GM23338 (cell line): ENCODE results near the gene KCNJ4. TPM values are rescaled to one million over a fixed set of nuclear protein-coding genes. Genes with fewer than 3 reads are reported as not detected.

ENCODE experiments used
- CREB1 ChIP-seq: fragments of 250-450 bp; sonication (Bioruptor Pico); IDR thresholded peaks from 2 replicates; pipeline ENCODE4 v1.5.0; 2020; ENCODE audit warnings: low read depth, mild to moderate bottlenecking, moderate library complexity
- EZH2phosphoT487 ChIP-seq: fragments of 200-600 bp; sonication (generic); IDR thresholded peaks from one replicate; pipeline ENCODE4 v1.8.1; 2018; ENCODE audit warnings: antibody characterized with exemption; ENCODE audit not compliant: unreplicated experiment
- JUNB ChIP-seq: IDR thresholded peaks from one replicate; pipeline ENCODE4 v1.6.1; 2016; ENCODE audit warnings: antibody characterized with exemption; ENCODE audit not compliant: unreplicated experiment
- NANOG ChIP-seq: IDR thresholded peaks from 2 replicates; pipeline ENCODE4 v1.6.1; 2016; ENCODE audit warnings: antibody characterized with exemption, borderline replicate concordance
- STAT1 ChIP-seq: IDR thresholded peaks from one replicate; pipeline ENCODE4 v1.6.1; 2016; ENCODE audit warnings: antibody characterized with exemption; ENCODE audit not compliant: unreplicated experiment
- ZNF114 ChIP-seq: fragments of 250-450 bp; sonication (Bioruptor Pico); IDR thresholded peaks from 2 replicates; pipeline ENCODE4 v1.5.0; 2020; ENCODE audit warnings: mild to moderate bottlenecking, moderate library complexity
- ZNF331 ChIP-seq: fragments of 250-450 bp; sonication (Bioruptor Pico); IDR thresholded peaks from 2 replicates; pipeline ENCODE4 v1.5.0; 2020; ENCODE audit warnings: low read depth, mild to moderate bottlenecking, moderate library complexity
- polyA plus RNA-seq: library from polyadenylated mRNA; unstranded; fragments of >200 nt; fragmentation: Nextera tagmentation; extraction: Ambion mirVana; gene quantifications from 2 replicates; pipeline ENCODE4 v1.2.1, GENCODE V29; 2016
- total RNA-seq: library from RNA; depleted of rRNA; stranded (reverse); fragments of >200 nt; shearing (Covaris generic); gene quantifications from 2 replicates; pipeline ENCODE4 v1.2.3, GENCODE V29; 2014
- TF ChIP-seq, protein P1 (sequence below): fragments of 250-450 bp; sonication (Bioruptor Pico); IDR thresholded peaks from 2 replicates; pipeline ENCODE4 v1.5.0; 2020; ENCODE audit warnings: mild to moderate bottlenecking, moderate library complexity
- TF ChIP-seq, protein P2 (sequence below): IDR thresholded peaks from 2 replicates; pipeline ENCODE4 v1.6.1; 2016; ENCODE audit warnings: antibody characterized with exemption

Gene KCNJ4
- total and polyA plus RNA-seq, 2 experiments from 2014 or later, result 0.23 to 1.3 TPM

DNA sequence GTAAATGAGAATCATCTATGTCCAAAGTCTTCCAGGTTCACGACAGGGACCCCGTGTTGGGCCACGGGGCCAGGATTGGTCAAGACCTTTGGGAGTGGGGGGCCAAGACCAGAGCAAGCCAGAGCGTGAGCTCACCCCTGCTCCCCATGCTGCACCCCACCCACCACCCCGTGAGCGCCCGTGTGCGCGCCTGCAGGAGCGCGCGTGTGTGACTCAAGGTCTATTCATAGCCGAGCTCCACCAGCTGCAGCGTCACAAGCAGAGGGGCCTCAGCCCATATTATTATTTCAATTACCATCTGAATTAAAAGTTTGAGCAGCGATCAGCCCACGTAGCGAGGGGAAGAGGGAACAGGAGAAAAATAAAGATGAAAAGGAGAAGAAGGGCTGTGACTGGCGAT lies 5.2 kb downstream of the KCNJ4 start (continued):
- TF ChIP-seq, protein P1, sequence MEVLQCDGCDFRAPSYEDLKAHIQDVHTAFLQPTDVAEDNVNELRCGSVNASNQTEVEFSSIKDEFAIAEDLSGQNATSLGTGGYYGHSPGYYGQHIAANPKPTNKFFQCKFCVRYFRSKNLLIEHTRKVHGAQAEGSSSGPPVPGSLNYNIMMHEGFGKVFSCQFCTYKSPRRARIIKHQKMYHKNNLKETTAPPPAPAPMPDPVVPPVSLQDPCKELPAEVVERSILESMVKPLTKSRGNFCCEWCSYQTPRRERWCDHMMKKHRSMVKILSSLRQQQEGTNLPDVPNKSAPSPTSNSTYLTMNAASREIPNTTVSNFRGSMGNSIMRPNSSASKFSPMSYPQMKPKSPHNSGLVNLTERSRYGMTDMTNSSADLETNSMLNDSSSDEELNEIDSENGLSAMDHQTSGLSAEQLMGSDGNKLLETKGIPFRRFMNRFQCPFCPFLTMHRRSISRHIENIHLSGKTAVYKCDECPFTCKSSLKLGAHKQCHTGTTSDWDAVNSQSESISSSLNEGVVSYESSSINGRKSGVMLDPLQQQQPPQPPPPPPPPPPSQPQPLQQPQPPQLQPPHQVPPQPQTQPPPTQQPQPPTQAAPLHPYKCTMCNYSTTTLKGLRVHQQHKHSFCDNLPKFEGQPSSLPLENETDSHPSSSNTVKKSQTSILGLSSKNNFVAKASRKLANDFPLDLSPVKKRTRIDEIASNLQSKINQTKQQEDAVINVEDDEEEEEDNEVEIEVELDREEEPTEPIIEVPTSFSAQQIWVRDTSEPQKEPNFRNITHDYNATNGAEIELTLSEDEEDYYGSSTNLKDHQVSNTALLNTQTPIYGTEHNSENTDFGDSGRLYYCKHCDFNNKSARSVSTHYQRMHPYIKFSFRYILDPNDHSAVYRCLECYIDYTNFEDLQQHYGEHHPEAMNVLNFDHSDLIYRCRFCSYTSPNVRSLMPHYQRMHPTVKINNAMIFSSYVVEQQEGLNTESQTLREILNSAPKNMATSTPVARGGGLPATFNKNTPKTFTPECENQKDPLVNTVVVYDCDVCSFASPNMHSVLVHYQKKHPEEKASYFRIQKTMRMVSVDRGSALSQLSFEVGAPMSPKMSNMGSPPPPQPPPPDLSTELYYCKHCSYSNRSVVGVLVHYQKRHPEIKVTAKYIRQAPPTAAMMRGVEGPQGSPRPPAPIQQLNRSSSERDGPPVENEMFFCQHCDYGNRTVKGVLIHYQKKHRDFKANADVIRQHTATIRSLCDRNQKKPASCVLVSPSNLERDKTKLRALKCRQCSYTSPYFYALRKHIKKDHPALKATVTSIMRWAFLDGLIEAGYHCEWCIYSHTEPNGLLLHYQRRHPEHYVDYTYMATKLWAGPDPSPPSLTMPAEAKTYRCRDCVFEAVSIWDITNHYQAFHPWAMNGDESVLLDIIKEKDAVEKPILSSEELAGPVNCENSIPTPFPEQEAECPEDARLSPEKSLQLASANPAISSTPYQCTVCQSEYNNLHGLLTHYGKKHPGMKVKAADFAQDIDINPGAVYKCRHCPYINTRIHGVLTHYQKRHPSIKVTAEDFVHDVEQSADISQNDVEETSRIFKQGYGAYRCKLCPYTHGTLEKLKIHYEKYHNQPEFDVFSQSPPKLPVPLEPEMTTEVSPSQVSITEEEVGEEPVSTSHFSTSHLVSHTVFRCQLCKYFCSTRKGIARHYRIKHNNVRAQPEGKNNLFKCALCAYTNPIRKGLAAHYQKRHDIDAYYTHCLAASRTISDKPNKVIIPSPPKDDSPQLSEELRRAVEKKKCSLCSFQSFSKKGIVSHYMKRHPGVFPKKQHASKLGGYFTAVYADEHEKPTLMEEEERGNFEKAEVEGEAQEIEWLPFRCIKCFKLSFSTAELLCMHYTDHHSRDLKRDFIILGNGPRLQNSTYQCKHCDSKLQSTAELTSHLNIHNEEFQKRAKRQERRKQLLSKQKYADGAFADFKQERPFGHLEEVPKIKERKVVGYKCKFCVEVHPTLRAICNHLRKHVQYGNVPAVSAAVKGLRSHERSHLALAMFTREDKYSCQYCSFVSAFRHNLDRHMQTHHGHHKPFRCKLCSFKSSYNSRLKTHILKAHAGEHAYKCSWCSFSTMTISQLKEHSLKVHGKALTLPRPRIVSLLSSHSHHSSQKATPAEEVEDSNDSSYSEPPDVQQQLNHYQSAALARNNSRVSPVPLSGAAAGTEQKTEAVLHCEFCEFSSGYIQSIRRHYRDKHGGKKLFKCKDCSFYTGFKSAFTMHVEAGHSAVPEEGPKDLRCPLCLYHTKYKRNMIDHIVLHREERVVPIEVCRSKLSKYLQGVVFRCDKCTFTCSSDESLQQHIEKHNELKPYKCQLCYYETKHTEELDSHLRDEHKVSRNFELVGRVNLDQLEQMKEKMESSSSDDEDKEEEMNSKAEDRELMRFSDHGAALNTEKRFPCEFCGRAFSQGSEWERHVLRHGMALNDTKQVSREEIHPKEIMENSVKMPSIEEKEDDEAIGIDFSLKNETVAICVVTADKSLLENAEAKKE (CRISPR knock-in tag), result no peak
- TF ChIP-seq EZH2phosphoT487 (no peak), STAT1 (no peak), CREB1 (CRISPR knock-in tag) (no peak), JUNB (no peak), ZNF331 (CRISPR knock-in tag) (no peak), NANOG (no peak), ZNF114 (no peak)
- TF ChIP-seq, protein P2, sequence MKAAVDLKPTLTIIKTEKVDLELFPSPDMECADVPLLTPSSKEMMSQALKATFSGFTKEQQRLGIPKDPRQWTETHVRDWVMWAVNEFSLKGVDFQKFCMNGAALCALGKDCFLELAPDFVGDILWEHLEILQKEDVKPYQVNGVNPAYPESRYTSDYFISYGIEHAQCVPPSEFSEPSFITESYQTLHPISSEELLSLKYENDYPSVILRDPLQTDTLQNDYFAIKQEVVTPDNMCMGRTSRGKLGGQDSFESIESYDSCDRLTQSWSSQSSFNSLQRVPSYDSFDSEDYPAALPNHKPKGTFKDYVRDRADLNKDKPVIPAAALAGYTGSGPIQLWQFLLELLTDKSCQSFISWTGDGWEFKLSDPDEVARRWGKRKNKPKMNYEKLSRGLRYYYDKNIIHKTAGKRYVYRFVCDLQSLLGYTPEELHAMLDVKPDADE, result no peak
